RWPE1 (cell line): ENCODE data around the gene ADAP1.

Experiments
- CTCF ChIA-PET: fragments of 350-600 bp; sonication (Branson Sonifier 250); formaldehyde crosslinking; extraction: SDS; loops from one replicate; lab custom pipeline; 2021; lab: Yijun Ruan, JAX
- POLR2A ChIA-PET: fragments of 400-600 bp; formaldehyde crosslinking; extraction: SDS; loops from one replicate; lab custom pipeline; 2020; ENCODE audit warnings: antibody characterized with exemption; ENCODE audit not compliant: low non-redundant PET; lab: Yijun Ruan, JAX
- DNase-seq: peaks from one replicate; pipeline ENCODE4 v3.0.0; 2012; ENCODE audit warnings: low spot score
- H3K27ac ChIP-seq: fragments of 450-650 bp; 2 replicates; pipeline ENCODE4 v1.5.1; 2017
- TF ChIP-seq, protein P1 (sequence below): fragments of 450-650 bp; conservative IDR thresholded peaks from 2 replicates; pipeline ENCODE4 v1.5.1; 2017; ENCODE audit warnings: low read depth, mild to moderate bottlenecking

ADAP1 gene

DNA sequence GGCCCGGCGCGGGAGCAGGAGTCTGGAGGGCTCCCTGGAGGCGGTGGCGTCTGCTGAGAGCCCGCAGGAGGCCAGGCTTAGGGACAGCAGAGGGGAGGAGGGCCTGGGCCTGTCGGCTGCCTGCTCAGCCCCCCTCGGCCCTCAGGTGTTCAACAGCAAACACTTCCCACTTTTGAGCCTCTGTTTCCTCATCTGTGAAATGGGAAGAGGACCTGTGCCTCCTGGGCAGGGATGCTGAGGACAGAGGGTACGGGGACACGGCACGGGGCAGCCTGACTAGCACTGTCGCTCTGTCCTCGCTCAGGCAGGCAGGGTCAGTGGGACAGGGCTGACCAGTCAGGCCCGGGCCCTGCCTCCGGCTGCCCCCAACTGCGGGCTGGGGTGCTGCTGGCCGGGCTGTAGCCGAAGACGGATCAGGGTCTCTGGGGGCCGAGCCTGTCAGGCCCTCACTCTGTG, 29.2 kb upstream of the ADAP1 start:
- POLR2A ChIA-PET, result no interaction called here
- CTCF ChIA-PET, result interaction anchor here (0.5 to 2.3 kb wide), 3 partner anchors 10 to 572 kb away, joined by 3 to 15 read pairs (median 3); no protein-coding TSS in a partner anchor
- no peak for DNase-seq
- H3K27ac ChIP-seq, result no peak overlapping the region
- TF ChIP-seq, protein P1, sequence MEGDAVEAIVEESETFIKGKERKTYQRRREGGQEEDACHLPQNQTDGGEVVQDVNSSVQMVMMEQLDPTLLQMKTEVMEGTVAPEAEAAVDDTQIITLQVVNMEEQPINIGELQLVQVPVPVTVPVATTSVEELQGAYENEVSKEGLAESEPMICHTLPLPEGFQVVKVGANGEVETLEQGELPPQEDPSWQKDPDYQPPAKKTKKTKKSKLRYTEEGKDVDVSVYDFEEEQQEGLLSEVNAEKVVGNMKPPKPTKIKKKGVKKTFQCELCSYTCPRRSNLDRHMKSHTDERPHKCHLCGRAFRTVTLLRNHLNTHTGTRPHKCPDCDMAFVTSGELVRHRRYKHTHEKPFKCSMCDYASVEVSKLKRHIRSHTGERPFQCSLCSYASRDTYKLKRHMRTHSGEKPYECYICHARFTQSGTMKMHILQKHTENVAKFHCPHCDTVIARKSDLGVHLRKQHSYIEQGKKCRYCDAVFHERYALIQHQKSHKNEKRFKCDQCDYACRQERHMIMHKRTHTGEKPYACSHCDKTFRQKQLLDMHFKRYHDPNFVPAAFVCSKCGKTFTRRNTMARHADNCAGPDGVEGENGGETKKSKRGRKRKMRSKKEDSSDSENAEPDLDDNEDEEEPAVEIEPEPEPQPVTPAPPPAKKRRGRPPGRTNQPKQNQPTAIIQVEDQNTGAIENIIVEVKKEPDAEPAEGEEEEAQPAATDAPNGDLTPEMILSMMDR, result no peak

DNA sequence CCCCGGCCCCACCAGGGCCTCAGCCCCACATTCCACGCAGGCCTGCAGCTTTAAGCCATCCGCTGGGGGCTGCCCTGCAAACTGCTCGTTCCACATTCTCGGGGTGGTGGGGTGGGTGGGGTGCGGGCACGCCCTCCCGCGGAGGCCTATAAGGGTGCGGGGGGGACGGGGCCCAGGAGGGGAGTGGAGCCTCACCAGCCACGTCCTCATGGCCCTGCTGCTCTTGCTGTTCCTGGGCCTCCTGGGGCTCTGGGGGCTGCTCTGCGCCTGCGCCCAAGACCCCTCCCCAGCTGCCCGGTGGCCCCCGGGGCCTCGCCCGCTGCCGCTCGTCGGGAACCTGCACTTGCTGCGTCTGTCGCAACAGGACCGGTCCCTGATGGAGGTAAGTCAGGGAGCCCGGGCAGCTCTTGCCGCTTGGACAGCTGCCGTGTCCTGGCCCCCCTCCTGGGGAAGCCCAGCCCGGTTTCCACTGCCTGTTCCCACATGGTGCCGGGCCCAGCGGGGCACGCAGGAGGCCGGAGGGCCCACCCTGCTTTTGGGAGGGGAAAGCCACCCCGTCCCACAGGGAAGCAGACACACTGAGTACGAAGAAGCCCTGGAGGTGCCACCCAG, 28.6 kb upstream of the ADAP1 start, which contains the start of gene CYP2W1:
TSS of gene CYP2W1 (plus strand) at position 178 of the 612 bp plus-strand sequence. CDS start at position 209, 31 bp downstream.
- CTCF ChIA-PET, result interaction anchor here (0.5 to 2.3 kb wide), 4 partner anchors 10 to 693 kb away, joined by 3 to 15 read pairs (median 4); partner anchors contain the start of gene FOXL3
- TF ChIP-seq, protein P1, result no peak
- no peak for DNase-seq
- POLR2A ChIA-PET, result no interaction called here
- no peak within 1 kb of the TSS for H3K27ac ChIP-seq

DNA sequence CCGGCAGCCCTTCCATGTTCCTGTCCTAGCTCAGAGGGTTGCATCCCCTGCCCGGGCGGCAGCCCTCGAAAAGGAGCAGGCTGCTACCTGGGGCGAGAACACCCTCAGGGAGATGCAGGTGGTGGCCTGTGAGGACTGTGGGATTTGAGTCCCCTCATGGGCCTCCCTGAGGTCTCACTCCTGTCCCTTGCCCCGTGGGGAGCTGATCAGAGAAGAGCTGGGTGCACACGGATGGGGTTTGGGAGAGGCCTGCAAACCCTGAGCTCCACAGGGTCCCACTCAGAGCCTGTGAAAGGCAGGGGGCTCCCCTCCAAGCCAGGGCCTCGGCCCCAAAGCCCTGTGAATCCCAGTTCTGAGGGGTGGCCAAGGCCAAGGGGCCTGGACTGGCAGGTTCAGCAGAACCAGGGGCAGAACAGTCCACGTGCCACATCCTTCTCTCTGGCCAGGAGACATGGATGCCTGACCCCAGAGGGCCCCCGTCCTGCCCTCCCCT, 28.1 kb upstream of the ADAP1 start:
- POLR2A ChIA-PET, result no interaction called here
- DNase-seq, result no peak
- H3K27ac ChIP-seq, result no peak overlapping the region
- CTCF ChIA-PET, result interaction anchor here (0.6 to 2.3 kb wide), 2 partner anchors 11 to 692 kb away, joined by 4 to 15 read pairs; partner anchors contain the start of gene FOXL3
- TF ChIP-seq, protein P1, result no peak

GRCh38 chr7:981793-982510, 27.5 kb upstream of the ADAP1 start:
- ChIA-PET POLR2A (no interaction called here), CTCF (interaction anchor here (0.6 to 2.3 kb wide), 3 partner anchors 11 to 692 kb away, joined by 3 to 15 read pairs (median 4); partner anchors contain the start of genes FOXL3 and GPR146)
- TF ChIP-seq, protein P1, result no peak
- DNase-seq, result no peak
- no peak overlapping the region for H3K27ac ChIP-seq

GRCh38 chr7:979886-980571, 25.5 kb upstream of the ADAP1 start:
- TF ChIP-seq, protein P1, result no peak
- H3K27ac ChIP-seq, result no peak overlapping the region
- ChIA-PET CTCF (no interaction called here), POLR2A (no interaction called here)
- DNase-seq, result no peak

- POLR2A ChIA-PET, result no interaction called here
- CTCF ChIA-PET, result no interaction called here
Observed at GRCh38 chr7:979151-979550, 24.7 kb upstream of the ADAP1 start.

More at GRCh38 chr7:979151-979550, 24.7 kb upstream of the ADAP1 start:
- no peak for DNase-seq
- H3K27ac ChIP-seq, result no peak overlapping the region
- TF ChIP-seq, protein P1, result no peak
